BLaER1 (cell line): ENCODE measurements around the gene CTNNA2.

Source experiments
- H3K27ac ChIP-seq: shearing (Covaris generic); formaldehyde crosslinking; 2 replicates; pipeline ENCODE4 v1.8.1; 2022
- H3K27me3 ChIP-seq: shearing (Covaris generic); formaldehyde crosslinking; 2 replicates; pipeline ENCODE4 v1.8.1; 2022
- H3K36me3 ChIP-seq: shearing (Covaris generic); formaldehyde crosslinking; 2 replicates; pipeline ENCODE4 v1.8.1; 2022
- H3K4me1 ChIP-seq: shearing (Covaris generic); formaldehyde crosslinking; 2 replicates; pipeline ENCODE4 v1.8.1; 2022
- H3K4me2 ChIP-seq: shearing (Covaris generic); formaldehyde crosslinking; 2 replicates; pipeline ENCODE4 v1.8.1; 2022
- H3K4me3 ChIP-seq: shearing (Covaris generic); formaldehyde crosslinking; 2 replicates; pipeline ENCODE4 v1.8.1; 2022
- H3K9ac ChIP-seq: shearing (Covaris generic); formaldehyde crosslinking; 2 replicates; pipeline ENCODE4 v1.8.1; 2022
- H3K9me3 ChIP-seq: shearing (Covaris generic); formaldehyde crosslinking; 2 replicates; pipeline ENCODE4 v1.8.1; 2022
- H4K20me1 ChIP-seq: shearing (Covaris generic); formaldehyde crosslinking; 2 replicates; pipeline ENCODE4 v1.8.1; 2022
- Cebpa-rat ChIP-seq: shearing (Covaris generic); IDR thresholded peaks from 2 replicates; pipeline ENCODE4 v1.8.1; 2022

CTNNA2 gene

DNA sequence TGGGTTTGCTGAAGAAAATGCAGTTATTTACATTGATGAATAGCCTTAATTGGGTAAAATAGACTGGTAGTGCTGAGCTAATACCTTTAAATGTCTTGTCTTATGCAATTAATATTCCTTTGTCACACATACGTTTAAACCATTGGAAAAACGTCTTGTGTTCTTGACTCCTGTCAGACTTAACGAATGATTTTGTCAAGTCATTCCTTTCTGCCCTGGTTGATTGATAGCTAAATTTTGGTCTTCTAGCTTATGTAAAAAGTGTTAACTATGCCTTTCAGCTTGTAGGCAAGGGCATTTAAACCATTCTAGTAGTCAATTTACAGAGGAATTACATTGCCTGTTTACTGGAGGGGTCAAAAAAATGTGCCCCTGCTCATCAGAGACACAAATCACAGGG is 897.5 kb downstream of the CTNNA2 start:
- no peaks in the 10 kb centered on the region for H4K20me1 ChIP-seq
- H3K9ac ChIP-seq = no peak overlapping the region
- no peaks in the 10 kb centered on the region for H3K36me3 ChIP-seq
- H3K4me2 ChIP-seq = no peak overlapping the region
- H3K27me3 ChIP-seq = no peaks in the 10 kb centered on the region
- H3K27ac ChIP-seq = no peak overlapping the region
- no peak for TF ChIP-seq Cebpa-rat
- H3K4me1 ChIP-seq = no peaks in the 10 kb centered on the region
- H3K4me3 ChIP-seq = no peak overlapping the region
- peaks cover 27% of the 10 kb centered on the region for H3K9me3 ChIP-seq

DNA sequence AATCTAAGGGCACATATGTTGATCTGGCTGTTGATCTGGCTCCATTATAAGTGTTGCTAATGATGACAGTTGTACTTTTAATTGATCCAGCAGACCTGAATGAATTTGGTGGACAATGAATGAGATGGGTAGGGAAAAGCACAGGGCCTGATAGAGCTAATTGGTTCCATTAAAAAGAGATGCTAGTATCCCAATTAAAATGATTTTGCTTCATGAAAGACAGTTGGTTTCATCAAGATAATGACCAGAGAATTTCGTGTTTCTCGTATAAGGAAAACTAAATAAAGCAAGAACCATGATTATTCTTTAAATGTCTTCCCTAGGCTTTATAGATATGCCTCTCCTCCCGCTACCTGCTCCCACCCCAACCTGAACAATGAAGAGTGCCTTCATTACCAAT is 900.3 kb downstream of the CTNNA2 start:
- TF ChIP-seq Cebpa-rat = no peak
- Histone ChIP-seq H3K4me1 (no peaks in the 10 kb centered on the region), H3K9ac (no peak overlapping the region), H3K4me2 (no peak overlapping the region), H3K27me3 (no peaks in the 10 kb centered on the region), H3K36me3 (no peaks in the 10 kb centered on the region), H3K27ac (no peak overlapping the region), H4K20me1 (no peaks in the 10 kb centered on the region), H3K9me3 (peaks cover 21% of the 10 kb centered on the region), H3K4me3 (no peak overlapping the region)

DNA sequence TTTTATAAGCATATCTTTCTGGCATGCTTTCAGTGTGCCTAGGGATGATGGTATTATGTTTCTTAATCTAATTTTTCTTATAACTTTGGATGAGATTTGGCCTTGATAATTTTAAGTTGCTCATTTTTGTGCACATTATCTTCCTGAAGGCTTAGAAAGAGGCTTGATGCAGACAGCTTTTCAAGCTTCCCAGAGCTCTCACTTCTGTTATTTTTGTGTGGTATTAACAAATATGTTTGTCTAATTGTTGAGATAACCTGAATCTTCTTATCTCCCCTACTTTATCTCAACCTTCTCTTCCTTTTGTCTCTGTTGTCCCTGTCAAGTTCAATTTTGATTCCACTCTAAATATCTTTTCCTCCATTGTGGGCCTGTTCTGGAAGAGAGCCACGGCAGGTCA is 904.9 kb downstream of the CTNNA2 start:
- no peaks in the 10 kb centered on the region for H4K20me1 ChIP-seq
- peaks cover 6% of the 10 kb centered on the region; the same call in 1 of the 2 replicates for H3K4me1 ChIP-seq
- no peak overlapping the region for H3K27ac ChIP-seq
- H3K9ac ChIP-seq = no peak overlapping the region
- peaks cover 25% of the 10 kb centered on the region for H3K9me3 ChIP-seq
- no peaks in the 10 kb centered on the region for H3K27me3 ChIP-seq
- no peak for TF ChIP-seq Cebpa-rat
- H3K36me3 ChIP-seq = no peaks in the 10 kb centered on the region
- no peak overlapping the region for H3K4me2 ChIP-seq
- no peak overlapping the region for H3K4me3 ChIP-seq

- Histone ChIP-seq H3K4me1 (peaks cover 6% of the 10 kb centered on the region; the same call in 1 of the 2 replicates), H3K4me2 (peak overlapping the region; percentile 8; the same call in 1 of the 2 replicates), H3K27ac (no peak overlapping the region), H3K4me3 (no peak overlapping the region), H3K36me3 (no peaks in the 10 kb centered on the region), H3K9me3 (peaks cover 5% of the 10 kb centered on the region; the same call in 1 of the 2 replicates), H4K20me1 (no peaks in the 10 kb centered on the region), H3K9ac (no peak overlapping the region), H3K27me3 (no peaks in the 10 kb centered on the region)
- TF ChIP-seq Cebpa-rat = no peak
Observed at GRCh38 chr2:80420530-80421208, 907.8 kb downstream of the CTNNA2 start.

DNA sequence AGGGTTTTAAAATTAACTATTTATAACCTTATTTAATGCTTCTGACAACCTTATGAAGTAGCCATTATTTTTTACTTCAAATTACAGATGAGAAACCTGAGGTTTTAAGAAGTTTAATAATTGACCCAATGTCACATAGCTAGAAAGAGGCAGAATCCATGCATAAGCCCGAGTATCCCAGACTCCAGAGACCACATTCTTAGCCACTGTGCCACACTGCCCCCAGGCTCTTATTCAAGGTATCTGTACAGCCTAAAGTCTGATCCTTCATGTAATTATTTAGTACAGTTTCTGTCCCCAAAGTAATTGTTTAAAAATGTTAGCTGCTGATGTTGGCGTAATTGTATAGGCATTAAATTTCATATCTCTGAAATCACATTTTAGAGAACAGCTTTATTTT is 916.4 kb downstream of the CTNNA2 start:
- Histone ChIP-seq H3K9me3 (no peaks in the 10 kb centered on the region), H3K27me3 (no peaks in the 10 kb centered on the region), H3K4me3 (no peak overlapping the region), H4K20me1 (no peaks in the 10 kb centered on the region), H3K27ac (no peak overlapping the region), H3K9ac (no peak overlapping the region), H3K4me1 (no peaks in the 10 kb centered on the region), H3K4me2 (no peak overlapping the region), H3K36me3 (no peaks in the 10 kb centered on the region)
- TF ChIP-seq Cebpa-rat = no peak

- TF ChIP-seq Cebpa-rat = no peak
- no peak overlapping the region for H3K9ac ChIP-seq
- H3K4me1 ChIP-seq = no peaks in the 10 kb centered on the region
- H3K4me3 ChIP-seq = no peak overlapping the region
- no peaks in the 10 kb centered on the region for H4K20me1 ChIP-seq
- H3K4me2 ChIP-seq = no peak overlapping the region
- H3K27me3 ChIP-seq = no peaks in the 10 kb centered on the region
- H3K27ac ChIP-seq = no peak overlapping the region
- no peaks in the 10 kb centered on the region for H3K9me3 ChIP-seq
- H3K36me3 ChIP-seq = no peaks in the 10 kb centered on the region
Observed at GRCh38 chr2:80437959-80438358, 925.1 kb downstream of the CTNNA2 start.

GRCh38 chr2:80438686-80439085 is 925.8 kb downstream of the CTNNA2 start:
- H4K20me1 ChIP-seq = no peaks in the 10 kb centered on the region
- H3K4me1 ChIP-seq = no peaks in the 10 kb centered on the region
- H3K27me3 ChIP-seq = no peaks in the 10 kb centered on the region
- H3K27ac ChIP-seq = no peak overlapping the region
- H3K9ac ChIP-seq = no peak overlapping the region
- no peak overlapping the region for H3K4me2 ChIP-seq
- H3K36me3 ChIP-seq = no peaks in the 10 kb centered on the region
- no peak for TF ChIP-seq Cebpa-rat
- H3K9me3 ChIP-seq = no peaks in the 10 kb centered on the region
- no peak overlapping the region for H3K4me3 ChIP-seq

DNA sequence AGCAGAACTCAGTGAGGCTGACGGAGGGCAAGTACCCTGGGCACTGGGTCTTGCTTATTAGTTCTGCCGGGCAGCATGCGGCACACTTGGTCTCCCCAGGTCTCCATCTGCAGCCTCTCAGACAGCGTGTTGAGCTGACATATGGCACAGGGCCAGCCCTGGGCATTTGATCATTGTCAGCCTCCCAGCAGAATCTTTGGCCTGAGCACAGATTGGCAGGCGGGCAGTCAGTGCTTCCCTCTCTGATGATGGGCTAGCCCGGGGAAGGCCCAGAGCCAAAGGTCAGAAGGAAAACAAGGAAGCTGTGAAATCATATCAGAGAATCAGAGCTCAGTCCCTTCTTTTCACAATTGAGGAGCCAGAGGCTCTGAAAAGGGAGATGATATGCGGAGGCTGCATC is 941.8 kb downstream of the CTNNA2 start:
- H3K4me2 ChIP-seq = no peak overlapping the region
- H3K9ac ChIP-seq = no peak overlapping the region
- no peaks in the 10 kb centered on the region for H3K36me3 ChIP-seq
- no peak for TF ChIP-seq Cebpa-rat
- no peaks in the 10 kb centered on the region for H4K20me1 ChIP-seq
- no peak overlapping the region for H3K4me3 ChIP-seq
- H3K4me1 ChIP-seq = no peaks in the 10 kb centered on the region
- no peaks in the 10 kb centered on the region for H3K9me3 ChIP-seq
- H3K27me3 ChIP-seq = peaks cover 5% of the 10 kb centered on the region; the same call in 1 of the 2 replicates
- no peak overlapping the region for H3K27ac ChIP-seq

DNA sequence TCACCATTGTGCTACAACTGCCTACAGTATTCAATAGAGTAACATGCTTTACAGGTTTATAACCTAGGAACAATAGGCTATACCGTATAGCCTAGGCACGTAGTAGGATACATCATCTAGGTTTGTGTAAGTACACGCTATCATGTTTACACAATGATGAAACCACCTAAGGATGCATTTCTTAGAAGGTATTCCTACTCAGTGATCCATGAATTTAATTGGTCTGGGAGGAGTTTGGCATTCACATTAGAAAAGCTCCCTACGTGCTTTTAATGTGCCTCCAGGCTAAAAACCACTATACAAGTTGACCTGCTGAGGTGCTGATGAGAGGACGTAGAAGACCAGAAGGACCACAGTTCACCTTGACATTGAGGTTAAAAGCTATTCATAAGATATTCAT is 946.2 kb downstream of the CTNNA2 start:
- TF ChIP-seq Cebpa-rat = no peak
- Histone ChIP-seq H4K20me1 (no peaks in the 10 kb centered on the region), H3K9me3 (no peaks in the 10 kb centered on the region), H3K27me3 (peaks cover 5% of the 10 kb centered on the region; the same call in 1 of the 2 replicates), H3K9ac (no peak overlapping the region), H3K4me1 (no peaks in the 10 kb centered on the region), H3K27ac (no peak overlapping the region), H3K36me3 (no peaks in the 10 kb centered on the region), H3K4me3 (no peak overlapping the region), H3K4me2 (no peak overlapping the region)

- Histone ChIP-seq H3K4me1 (no peaks in the 10 kb centered on the region), H3K27me3 (no peaks in the 10 kb centered on the region), H3K9ac (no peak overlapping the region), H3K27ac (no peak overlapping the region), H4K20me1 (no peaks in the 10 kb centered on the region), H3K36me3 (no peaks in the 10 kb centered on the region), H3K9me3 (no peaks in the 10 kb centered on the region), H3K4me3 (no peak overlapping the region), H3K4me2 (no peak overlapping the region)
- TF ChIP-seq Cebpa-rat = no peak
Observed at GRCh38 chr2:80461505-80462197, 948.8 kb downstream of the CTNNA2 start.
